SK-N-SH (cell line): ENCODE results near the gene GTF3A. TPM values are rescaled to one million over a fixed set of nuclear protein-coding genes. Genes with fewer than 3 reads are reported as not detected.

Source experiments
- CTCF ChIA-PET: fragments of 300-600, 350-600 bp; formaldehyde crosslinking; extraction: SDS; loops from one replicate; lab custom pipeline; 2021; lab: Yijun Ruan, JAX
- POLR2A ChIA-PET: fragments of 350-600 bp; sonication (Branson Sonifier 250); formaldehyde crosslinking; extraction: SDS; loops from one replicate; lab custom pipeline; 2020; ENCODE audit warnings: antibody characterized with exemption, inconsistent platforms; lab: Yijun Ruan, JAX
- DNase-seq: peaks from one replicate; pipeline ENCODE4 v3.0.0; 2012
- H2AFZ ChIP-seq: fragments of 200-600 bp; sonication (generic); 2 replicates; pipeline ENCODE4 v1.8.1; 2016; ENCODE audit warnings: antibody characterized with exemption, mild to moderate bottlenecking, low read depth
- H3F3A ChIP-seq: fragments of 200-600 bp; sonication (generic); replicated peaks from 2 replicates; pipeline ENCODE3; 2016; ENCODE audit warnings: antibody characterized with exemption, mild to moderate bottlenecking; ENCODE audit not compliant: insufficient read depth
- H3K27ac ChIP-seq, 2 experiments: fragments of 200-500 bp in 1 of 2; fragments of 200-600 bp in 1 of 2; sonication (Bioruptor generic) in 1 of 2; sonication (generic), shearing (Covaris generic) in 1 of 2; 2 replicates each; pipeline versions ENCODE4 v1.5.1 to v1.6.1; 2014 to 2016; ENCODE audit warnings: low read depth in 2 of 2, inconsistent platforms in 1 of 2, low read length in 1 of 2, mild to moderate bottlenecking in 1 of 2, mixed read lengths in 1 of 2
- H3K27me3 ChIP-seq: fragments of 200-600 bp; sonication (generic), shearing (Covaris generic); 2 replicates; pipeline ENCODE4 v1.6.1; 2016; ENCODE audit warnings: mixed run types; ENCODE audit not compliant: insufficient read depth
- H3K36me3 ChIP-seq, 2 experiments: fragments of 200-500 bp in 1 of 2; fragments of 200-600 bp in 1 of 2; sonication (Bioruptor generic) in 1 of 2; sonication (generic) in 1 of 2; replicated peaks in 1 of 2; 2 replicates each; pipeline versions ENCODE3 to v1.5.1; 2014 to 2016; ENCODE audit warnings: low read length in 1 of 2, mild to moderate bottlenecking in 1 of 2; ENCODE audit not compliant: insufficient read depth in 2 of 2, control insufficient read depth in 1 of 2
- H3K4me1 ChIP-seq, 2 experiments: fragments of 200-500 bp in 1 of 2; fragments of 200-600 bp in 1 of 2; sonication (Bioruptor generic) in 1 of 2; sonication (generic), shearing (Covaris generic) in 1 of 2; 2 replicates each; pipeline versions ENCODE4 v1.5.1 to v1.6.1; 2014 to 2016; ENCODE audit warnings: low read depth in 1 of 2, low read length in 1 of 2, mixed run types in 1 of 2; ENCODE audit not compliant: insufficient read depth in 2 of 2, control insufficient read depth in 1 of 2
- H3K4me2 ChIP-seq: fragments of 200-600 bp; sonication (generic), shearing (Covaris generic); 2 replicates; pipeline ENCODE4 v1.6.1; 2017; ENCODE audit warnings: mixed run types
- H3K4me3 ChIP-seq, 2 experiments: fragments of 200-500 bp in 1 of 2; fragments of 200-600 bp in 1 of 2; sonication (Bioruptor generic) in 1 of 2; sonication (generic), shearing (Covaris generic) in 1 of 2; 2 replicates each; pipeline versions ENCODE4 v1.5.1 to v1.8.1; 2014 to 2016; ENCODE audit warnings: low read depth in 2 of 2, inconsistent platforms in 1 of 2, low read length in 1 of 2, mild to moderate bottlenecking in 1 of 2, mixed read lengths in 1 of 2, moderate library complexity in 1 of 2
- H3K79me2 ChIP-seq: fragments of 200-600 bp; sonication (generic); 2 replicates; pipeline ENCODE4 v1.8.1; 2017; ENCODE audit warnings: mild to moderate bottlenecking; ENCODE audit not compliant: insufficient read depth
- H3K9ac ChIP-seq: fragments of 200-600 bp; sonication (generic); 2 replicates; pipeline ENCODE4 v1.6.1; 2017; ENCODE audit warnings: mixed run types
- H3K9me2 ChIP-seq: fragments of 200-600 bp; sonication (generic); 2 replicates; pipeline ENCODE4 v1.6.1; 2017; ENCODE audit warnings: mixed run types
- H3K9me3 ChIP-seq: fragments of 200-600 bp; sonication (generic); 2 replicates; pipeline ENCODE4 v1.6.1; 2017; ENCODE audit warnings: mixed run types, mild to moderate bottlenecking, moderate library complexity
- H4K20me1 ChIP-seq: fragments of 200-600 bp; sonication (generic); 2 replicates; pipeline ENCODE4 v1.6.1; 2017; ENCODE audit warnings: mild to moderate bottlenecking, mixed run types; ENCODE audit not compliant: insufficient read depth
- FOXM1 ChIP-seq: IDR thresholded peaks from 2 replicates; pipeline ENCODE4 v1.4.0; 2012; ENCODE audit warnings: low read depth, mild to moderate bottlenecking
- GABPA ChIP-seq: IDR thresholded peaks from 2 replicates; pipeline ENCODE4 v1.4.0; 2012; ENCODE audit warnings: low read depth, mild to moderate bottlenecking
- JUND ChIP-seq: IDR thresholded peaks from 2 replicates; pipeline ENCODE4 v1.4.0; 2012
- MEF2A ChIP-seq: IDR thresholded peaks from 2 replicates; pipeline ENCODE4 v1.4.0; 2012; ENCODE audit warnings: low read depth, borderline replicate concordance
- MXI1 ChIP-seq: IDR thresholded peaks from 2 replicates; pipeline ENCODE4 v1.6.1; 2012; ENCODE audit warnings: mild to moderate bottlenecking, low read depth, low read length, improper control_type of control experiment
- NFIC ChIP-seq: IDR thresholded peaks from 2 replicates; pipeline ENCODE4 v1.4.0; 2012; ENCODE audit warnings: borderline replicate concordance
- PBX3 ChIP-seq: IDR thresholded peaks from 2 replicates; pipeline ENCODE4; 2012
- POLR2AphosphoS5 ChIP-seq: IDR thresholded peaks from 2 replicates; pipeline ENCODE4 v1.6.1; 2012; ENCODE audit warnings: low read depth, low read length
- TCF12 ChIP-seq: IDR thresholded peaks from 2 replicates; pipeline ENCODE4 v1.4.0; 2012
- YY1 ChIP-seq: IDR thresholded peaks from 2 replicates; pipeline ENCODE4 v1.4.0; 2012; ENCODE audit warnings: low read depth, mild to moderate bottlenecking
- WGBS: methylation state at CpG from one replicate; pipeline ENCODE4 v1.1.6; 2017; ENCODE audit warnings: low lambda C conversion rate; 5-methylcytosine and 5-hydroxymethylcytosine counted together
- polyA plus RNA-seq, 3 experiments: library from polyadenylated mRNA; depleted of rRNA; stranded (reverse); fragments of >200 nt; gene quantifications; 2 replicates each; pipeline ENCODE4 v1.2.3, GENCODE V29; 2012
- TF ChIP-seq, protein P1 (sequence below): IDR thresholded peaks from 2 replicates; pipeline ENCODE4 v1.6.1; 2012; ENCODE audit warnings: mild to moderate bottlenecking, low read depth, low read length, moderate library complexity
- TF ChIP-seq, protein P2 (sequence below): fragments of 150-350 bp; IDR thresholded peaks from 2 replicates; pipeline ENCODE4 v1.6.1; 2017; ENCODE audit warnings: antibody characterized with exemption, low read length, low read depth, borderline replicate concordance
- TF ChIP-seq, protein P3 (sequence below): IDR thresholded peaks from 2 replicates; pipeline ENCODE4 v1.4.0; 2012; ENCODE audit warnings: low read depth

GTF3A gene
- polyA plus RNA-seq, 1 of the 3 experiments (the other 2 are of a cell fraction): 75.4 TPM

DNA sequence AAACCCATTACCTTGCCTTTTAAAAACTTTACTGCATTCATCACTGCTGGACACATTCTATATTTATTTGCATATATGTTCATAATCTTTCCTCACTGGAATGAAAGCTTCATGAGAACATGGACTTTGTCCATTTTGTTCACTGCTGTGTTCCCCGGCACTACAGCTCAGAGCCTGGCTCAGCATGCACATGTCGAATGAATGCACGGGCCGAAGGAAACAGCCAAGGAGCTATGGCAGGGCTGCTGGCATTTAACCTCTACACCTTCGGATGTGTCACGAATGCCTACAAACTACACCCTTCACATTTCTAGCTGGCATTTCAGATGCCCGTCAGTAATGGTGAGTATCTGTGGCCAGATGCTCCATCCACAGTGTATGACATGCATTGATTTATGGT is 18.4 kb downstream of the GTF3A start:
- TF ChIP-seq, protein P1, sequence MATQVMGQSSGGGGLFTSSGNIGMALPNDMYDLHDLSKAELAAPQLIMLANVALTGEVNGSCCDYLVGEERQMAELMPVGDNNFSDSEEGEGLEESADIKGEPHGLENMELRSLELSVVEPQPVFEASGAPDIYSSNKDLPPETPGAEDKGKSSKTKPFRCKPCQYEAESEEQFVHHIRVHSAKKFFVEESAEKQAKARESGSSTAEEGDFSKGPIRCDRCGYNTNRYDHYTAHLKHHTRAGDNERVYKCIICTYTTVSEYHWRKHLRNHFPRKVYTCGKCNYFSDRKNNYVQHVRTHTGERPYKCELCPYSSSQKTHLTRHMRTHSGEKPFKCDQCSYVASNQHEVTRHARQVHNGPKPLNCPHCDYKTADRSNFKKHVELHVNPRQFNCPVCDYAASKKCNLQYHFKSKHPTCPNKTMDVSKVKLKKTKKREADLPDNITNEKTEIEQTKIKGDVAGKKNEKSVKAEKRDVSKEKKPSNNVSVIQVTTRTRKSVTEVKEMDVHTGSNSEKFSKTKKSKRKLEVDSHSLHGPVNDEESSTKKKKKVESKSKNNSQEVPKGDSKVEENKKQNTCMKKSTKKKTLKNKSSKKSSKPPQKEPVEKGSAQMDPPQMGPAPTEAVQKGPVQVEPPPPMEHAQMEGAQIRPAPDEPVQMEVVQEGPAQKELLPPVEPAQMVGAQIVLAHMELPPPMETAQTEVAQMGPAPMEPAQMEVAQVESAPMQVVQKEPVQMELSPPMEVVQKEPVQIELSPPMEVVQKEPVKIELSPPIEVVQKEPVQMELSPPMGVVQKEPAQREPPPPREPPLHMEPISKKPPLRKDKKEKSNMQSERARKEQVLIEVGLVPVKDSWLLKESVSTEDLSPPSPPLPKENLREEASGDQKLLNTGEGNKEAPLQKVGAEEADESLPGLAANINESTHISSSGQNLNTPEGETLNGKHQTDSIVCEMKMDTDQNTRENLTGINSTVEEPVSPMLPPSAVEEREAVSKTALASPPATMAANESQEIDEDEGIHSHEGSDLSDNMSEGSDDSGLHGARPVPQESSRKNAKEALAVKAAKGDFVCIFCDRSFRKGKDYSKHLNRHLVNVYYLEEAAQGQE: no peak
- TF ChIP-seq YY1: no peak
- TF ChIP-seq, protein P2, sequence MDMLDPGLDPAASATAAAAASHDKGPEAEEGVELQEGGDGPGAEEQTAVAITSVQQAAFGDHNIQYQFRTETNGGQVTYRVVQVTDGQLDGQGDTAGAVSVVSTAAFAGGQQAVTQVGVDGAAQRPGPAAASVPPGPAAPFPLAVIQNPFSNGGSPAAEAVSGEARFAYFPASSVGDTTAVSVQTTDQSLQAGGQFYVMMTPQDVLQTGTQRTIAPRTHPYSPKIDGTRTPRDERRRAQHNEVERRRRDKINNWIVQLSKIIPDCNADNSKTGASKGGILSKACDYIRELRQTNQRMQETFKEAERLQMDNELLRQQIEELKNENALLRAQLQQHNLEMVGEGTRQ: no peak
- TF ChIP-seq PBX3: no peak
- TF ChIP-seq JUND: no peak
- no peak for TF ChIP-seq MEF2A
- no peak for TF ChIP-seq MXI1
- no peak for TF ChIP-seq GABPA
- no peak for TF ChIP-seq POLR2AphosphoS5
- no peak for TF ChIP-seq TCF12
- no peak for TF ChIP-seq FOXM1
- TF ChIP-seq NFIC: no peak
- TF ChIP-seq, protein P3, sequence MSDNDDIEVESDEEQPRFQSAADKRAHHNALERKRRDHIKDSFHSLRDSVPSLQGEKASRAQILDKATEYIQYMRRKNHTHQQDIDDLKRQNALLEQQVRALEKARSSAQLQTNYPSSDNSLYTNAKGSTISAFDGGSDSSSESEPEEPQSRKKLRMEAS: no peak
- Histone ChIP-seq H3K4me3 (no peak overlapping the region), H3K27me3 (no peaks in the 10 kb centered on the region), H3K27ac (no peak overlapping the region), H3K36me3 (peaks cover 21% of the 10 kb centered on the region in 2 experiments), H4K20me1 (no peaks in the 10 kb centered on the region), H3K4me1 (no peaks in the 10 kb centered on the region), H3F3A (no peaks in the 10 kb centered on the region), H3K9ac (no peak overlapping the region), H2AFZ (no peak overlapping the region), H3K9me2 (no peaks in the 10 kb centered on the region), H3K4me2 (no peak overlapping the region), H3K79me2 (peaks cover 38% of the 10 kb centered on the region), H3K9me3 (no peaks in the 10 kb centered on the region)
- 99% methylated on average over 7 of the region's 7 CpGs for WGBS
- POLR2A ChIA-PET: no interaction called here
- DNase-seq: no peak
- CTCF ChIA-PET: interaction anchor here (0.8 to 1.1 kb wide), 3 partner anchors 17 to 541 kb away, joined by 3 read pairs; no protein-coding TSS in a partner anchor
